ENCODE measurements around the gene POMGNT2.

- TF ChIP-seq EP300 (IDR thresholded peaks at IDR 0.05) (no peak), CTCF (IDR thresholded peaks at IDR 0.05) (no peak), POLR2A (IDR thresholded peaks at IDR 0.05) (no peak)
Observed at GRCh38 chr3:43091481-43091880, 14.4 kb downstream of the POMGNT2 start.

Measured in ovary (tissue), 3 donors.